ENCODE results near the gene BLVRB.
"Not testable (repeated sequence)": the region's sequence is repeated elsewhere in the genome, so short reads cannot be mapped to it uniquely, and the experiment has no call there.

DNA sequence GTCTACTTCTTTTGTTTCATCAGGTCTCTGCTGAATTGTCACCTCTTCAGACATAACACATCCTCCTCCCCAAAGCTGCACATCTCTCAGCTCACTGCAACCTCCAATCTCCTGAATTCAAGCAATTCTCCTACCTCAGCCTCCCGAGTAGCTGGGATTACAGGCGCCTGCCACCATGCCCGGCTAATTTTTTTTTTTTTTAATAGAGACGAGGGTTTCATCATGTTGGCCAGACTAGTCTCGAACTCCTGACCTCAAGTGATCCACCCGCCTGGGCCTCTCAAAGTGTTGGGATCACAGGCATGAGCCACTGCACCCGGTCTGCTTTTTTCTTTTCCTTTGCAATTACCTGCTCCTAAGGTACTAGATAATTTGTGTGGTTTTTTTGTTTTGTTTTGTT is 32.8 kb downstream of the BLVRB start:
- TF ChIP-seq, protein P1, sequence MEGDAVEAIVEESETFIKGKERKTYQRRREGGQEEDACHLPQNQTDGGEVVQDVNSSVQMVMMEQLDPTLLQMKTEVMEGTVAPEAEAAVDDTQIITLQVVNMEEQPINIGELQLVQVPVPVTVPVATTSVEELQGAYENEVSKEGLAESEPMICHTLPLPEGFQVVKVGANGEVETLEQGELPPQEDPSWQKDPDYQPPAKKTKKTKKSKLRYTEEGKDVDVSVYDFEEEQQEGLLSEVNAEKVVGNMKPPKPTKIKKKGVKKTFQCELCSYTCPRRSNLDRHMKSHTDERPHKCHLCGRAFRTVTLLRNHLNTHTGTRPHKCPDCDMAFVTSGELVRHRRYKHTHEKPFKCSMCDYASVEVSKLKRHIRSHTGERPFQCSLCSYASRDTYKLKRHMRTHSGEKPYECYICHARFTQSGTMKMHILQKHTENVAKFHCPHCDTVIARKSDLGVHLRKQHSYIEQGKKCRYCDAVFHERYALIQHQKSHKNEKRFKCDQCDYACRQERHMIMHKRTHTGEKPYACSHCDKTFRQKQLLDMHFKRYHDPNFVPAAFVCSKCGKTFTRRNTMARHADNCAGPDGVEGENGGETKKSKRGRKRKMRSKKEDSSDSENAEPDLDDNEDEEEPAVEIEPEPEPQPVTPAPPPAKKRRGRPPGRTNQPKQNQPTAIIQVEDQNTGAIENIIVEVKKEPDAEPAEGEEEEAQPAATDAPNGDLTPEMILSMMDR (conservative IDR thresholded peaks at IDR 0.05; ENCODE audit: low read depth, low read length) = not testable (repeated sequence)
- TF ChIP-seq EZH2 (IDR thresholded peaks at IDR 0.05; ENCODE audit: low read length, unreplicated experiment) = not testable (repeated sequence)

All from PC-3 (cell line).